Measurements from ENCODE around the gene TFPI. TPM values are rescaled to one million over a fixed set of nuclear protein-coding genes. Genes with fewer than 3 reads are reported as not detected.

Gene TFPI
- total RNA-seq, 1 experiment from 2014 or later, result 125 TPM

DNA sequence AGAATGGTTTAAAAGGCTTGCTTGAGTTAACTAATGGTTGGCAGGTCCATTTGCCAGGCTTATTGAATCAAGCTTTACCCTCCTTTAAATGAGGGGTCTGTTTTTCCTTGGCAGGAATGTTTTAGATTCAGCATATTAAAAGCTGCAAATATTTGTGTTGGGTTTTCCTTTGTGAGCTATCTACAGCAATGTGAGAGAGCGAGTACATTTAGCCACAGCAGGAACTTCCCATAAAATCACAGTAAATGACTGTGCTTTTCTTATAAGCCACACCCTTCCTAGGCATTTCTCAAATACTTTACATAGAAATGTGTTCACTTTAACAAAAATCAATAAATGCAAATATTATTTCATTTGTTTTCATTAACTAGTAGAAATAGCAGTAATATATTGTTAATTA is 130.1 kb downstream of the TFPI start:
- Mint-ChIP-seq H3K36me3 (ENCODE audit: insufficient read depth, unreplicated experiment) (no peaks in the 10 kb centered on the region), H3K4me3 (ENCODE audit: low read depth, unreplicated experiment) (no peak overlapping the region), H3K27me3 (ENCODE audit: unreplicated experiment) (no peaks in the 10 kb centered on the region), H3K9me3 (ENCODE audit: low read depth, unreplicated experiment) (no peaks in the 10 kb centered on the region), H3K4me1 (ENCODE audit: low read depth, unreplicated experiment) (peaks cover 23% of the 10 kb centered on the region), H3K27ac (ENCODE audit: unreplicated experiment) (peak overlapping the region; percentile 66)
- DNase-seq, result no peak
- intact Hi-C loops (cut with micrococcal nuclease; ENCODE audit: unreplicated experiment), result no loop called here
- CTCF ChIA-PET, result no interaction called here
- TF ChIP-seq CTCF (IDR thresholded peaks at IDR 0.05; ENCODE audit: unreplicated experiment), result no peak
- no TSS peak for BruUV-seq (replicated peaks)

DNA sequence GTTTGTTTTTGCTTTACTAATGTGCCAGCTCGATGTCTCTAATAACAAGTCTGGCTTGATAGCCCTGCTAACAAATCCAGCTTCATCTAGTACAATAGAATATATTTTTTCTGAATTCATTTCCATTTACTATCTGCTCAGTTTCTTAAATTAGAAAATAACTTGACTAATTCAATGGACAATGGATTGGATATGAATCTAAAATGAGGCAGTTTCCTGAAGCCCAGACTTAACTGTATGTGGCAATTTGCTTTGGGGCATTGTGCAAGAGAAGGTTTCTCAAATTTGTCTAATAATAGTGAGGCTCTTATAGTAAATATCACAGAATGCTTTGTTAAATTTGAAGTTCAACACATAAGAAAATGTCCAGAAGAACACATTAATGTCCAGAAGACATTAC is 132.0 kb downstream of the TFPI start:
- Mint-ChIP-seq H3K27ac (ENCODE audit: unreplicated experiment) (no peak overlapping the region), H3K9me3 (ENCODE audit: low read depth, unreplicated experiment) (no peaks in the 10 kb centered on the region), H3K36me3 (ENCODE audit: insufficient read depth, unreplicated experiment) (no peaks in the 10 kb centered on the region), H3K27me3 (ENCODE audit: unreplicated experiment) (no peaks in the 10 kb centered on the region), H3K4me1 (ENCODE audit: low read depth, unreplicated experiment) (peaks cover 23% of the 10 kb centered on the region), H3K4me3 (ENCODE audit: low read depth, unreplicated experiment) (no peak overlapping the region)
- intact Hi-C loops (cut with micrococcal nuclease; ENCODE audit: unreplicated experiment), result no loop called here
- TF ChIP-seq CTCF (IDR thresholded peaks at IDR 0.05; ENCODE audit: unreplicated experiment), result no peak
- DNase-seq, result no peak
- BruUV-seq (replicated peaks), result no TSS peak
- CTCF ChIA-PET, result no interaction called here

- intact Hi-C loops (cut with micrococcal nuclease; ENCODE audit: unreplicated experiment), result no loop called here
- H3K27me3 Mint-ChIP-seq (ENCODE audit: unreplicated experiment), result no peaks in the 10 kb centered on the region
- no peaks in the 10 kb centered on the region for H3K9me3 Mint-ChIP-seq (ENCODE audit: low read depth, unreplicated experiment)
- no peak for TF ChIP-seq CTCF (IDR thresholded peaks at IDR 0.05; ENCODE audit: unreplicated experiment)
- no TSS peak for BruUV-seq (replicated peaks)
- DNase-seq, result no peak
- H3K27ac Mint-ChIP-seq (ENCODE audit: unreplicated experiment), result peak overlapping the region; percentile 24
- no peaks in the 10 kb centered on the region for H3K36me3 Mint-ChIP-seq (ENCODE audit: insufficient read depth, unreplicated experiment)
- H3K4me1 Mint-ChIP-seq (ENCODE audit: low read depth, unreplicated experiment), result peaks cover 23% of the 10 kb centered on the region
- H3K4me3 Mint-ChIP-seq (ENCODE audit: low read depth, unreplicated experiment), result no peak overlapping the region
- CTCF ChIA-PET, result interaction anchor here (1.9 kb wide), 1 partner anchor 17 kb away, joined by 8 read pairs; no protein-coding TSS in a partner anchor
Observed at GRCh38 chr2:187421519-187421918, 132.7 kb downstream of the TFPI start.

GRCh38 chr2:187419808-187420207 is 134.4 kb downstream of the TFPI start:
- Mint-ChIP-seq H3K27ac (ENCODE audit: unreplicated experiment) (no peak overlapping the region), H3K27me3 (ENCODE audit: unreplicated experiment) (no peaks in the 10 kb centered on the region), H3K9me3 (ENCODE audit: low read depth, unreplicated experiment) (no peaks in the 10 kb centered on the region), H3K4me1 (ENCODE audit: low read depth, unreplicated experiment) (peaks cover 22% of the 10 kb centered on the region), H3K36me3 (ENCODE audit: insufficient read depth, unreplicated experiment) (no peaks in the 10 kb centered on the region), H3K4me3 (ENCODE audit: low read depth, unreplicated experiment) (no peak overlapping the region)
- no TSS peak for BruUV-seq (replicated peaks)
- DNase-seq, result no peak
- TF ChIP-seq CTCF (IDR thresholded peaks at IDR 0.05; ENCODE audit: unreplicated experiment), result no peak
- intact Hi-C loops (cut with micrococcal nuclease; ENCODE audit: unreplicated experiment), result no loop called here
- CTCF ChIA-PET, result interaction anchor here (1.9 kb wide), 1 partner anchor 15 kb away, joined by 8 read pairs; no protein-coding TSS in a partner anchor

Data from Calu3 (cell line).